DOHH2 (cell line): ENCODE results near the gene PPFIBP1.

ENCODE experiments used
- H3F3A ChIP-seq: fragments of 200-600 bp; sonication (generic), shearing (Covaris generic); 2 replicates; pipeline ENCODE4 v1.6.0; 2016; ENCODE audit warnings: antibody characterized with exemption, mild to moderate bottlenecking; ENCODE audit not compliant: control insufficient read depth, insufficient read depth
- H3K27ac ChIP-seq: fragments of 200-600 bp; sonication (generic); 2 replicates; pipeline ENCODE4 v1.5.1; 2014; ENCODE audit warnings: low read depth, mild to moderate bottlenecking, low read length, moderate library complexity
- H3K27me3 ChIP-seq: fragments of 200-600 bp; sonication (generic); 2 replicates; pipeline ENCODE4 v1.6.1; 2014; ENCODE audit warnings: mild to moderate bottlenecking, low read length, mixed read lengths; ENCODE audit not compliant: control insufficient read depth
- H3K36me3 ChIP-seq: fragments of 200-600 bp; sonication (generic); 2 replicates; pipeline ENCODE4 v1.6.1; 2014; ENCODE audit warnings: mild to moderate bottlenecking, low read length, moderate library complexity, mixed read lengths; ENCODE audit not compliant: control insufficient read depth
- H3K4me1 ChIP-seq: fragments of 200-600 bp; sonication (generic); 2 replicates; pipeline ENCODE4 v1.6.1; 2014; ENCODE audit warnings: mild to moderate bottlenecking, low read length, mixed read lengths; ENCODE audit not compliant: control insufficient read depth
- H3K4me2 ChIP-seq: fragments of 200-600 bp; sonication (generic); 2 replicates; pipeline ENCODE4 v1.6.0; 2014; ENCODE audit warnings: mild to moderate bottlenecking, low read length, moderate library complexity
- H3K4me3 ChIP-seq: fragments of 200-600 bp; sonication (generic); 2 replicates; pipeline ENCODE4 v1.5.1; 2014; ENCODE audit warnings: mild to moderate bottlenecking, low read length, mixed read lengths
- H3K79me2 ChIP-seq: fragments of 200-600 bp; sonication (generic); 2 replicates; pipeline ENCODE4 v1.6.1; 2014; ENCODE audit warnings: mild to moderate bottlenecking, low read length, mixed read lengths; ENCODE audit not compliant: control insufficient read depth
- H3K9me2 ChIP-seq: fragments of 200-600 bp; sonication (generic); replicated peaks from 2 replicates; pipeline ENCODE4 v1.6.1; 2014; ENCODE audit warnings: mild to moderate bottlenecking, low read length, mixed read lengths; ENCODE audit not compliant: control insufficient read depth
- H3K9me3 ChIP-seq: fragments of 200-600 bp; sonication (generic); 2 replicates; pipeline ENCODE4 v1.6.1; 2014; ENCODE audit warnings: antibody characterized with exemption, low read length, mixed read lengths; ENCODE audit not compliant: control insufficient read depth, insufficient read depth
- H4K20me1 ChIP-seq: fragments of 200-600 bp; sonication (generic); 2 replicates; pipeline ENCODE4 v1.6.0; 2014; ENCODE audit warnings: low read depth, mild to moderate bottlenecking, antibody characterized with exemption, low read length, moderate library complexity; ENCODE audit not compliant: control insufficient read depth, insufficient read depth
- CTCF ChIP-seq: fragments of 200-600 bp; sonication (generic); IDR thresholded peaks from one replicate; pipeline ENCODE4 v1.5.1; 2014; ENCODE audit warnings: antibody characterized with exemption, mild to moderate bottlenecking, low read depth, low read length; ENCODE audit not compliant: poor library complexity, severe bottlenecking
- EZH2phosphoT487 ChIP-seq: fragments of 200-600 bp; sonication (generic); IDR thresholded peaks from 2 replicates; pipeline ENCODE4 v1.6.1; 2017; ENCODE audit warnings: borderline replicate concordance, mild to moderate bottlenecking, antibody characterized with exemption, low read length, moderate library complexity, mixed read lengths

PPFIBP1 gene

GRCh38 chr12:27530157-27530922 is 6.3 kb downstream of the PPFIBP1 start:
- H3K4me2 ChIP-seq: peak overlapping the region; percentile 20; the same call in 1 of the 2 replicates
- TF ChIP-seq EZH2phosphoT487 (no peak), CTCF (no peak)

GRCh38 chr12:27531896-27532295 is 7.9 kb downstream of the PPFIBP1 start:
- Histone ChIP-seq H3K36me3 (no peaks in the 10 kb centered on the region), H3K79me2 (no peaks in the 10 kb centered on the region), H3K9me3 (no peaks in the 10 kb centered on the region), H3K4me3 (no peak overlapping the region), H3K27me3 (no peaks in the 10 kb centered on the region), H4K20me1 (no peaks in the 10 kb centered on the region), H3K9me2 (no peaks in the 10 kb centered on the region), H3K4me1 (peaks cover 34% of the 10 kb centered on the region), H3K27ac (no peak overlapping the region), H3K4me2 (no peak overlapping the region), H3F3A (0 out of 2 replicates have a peak, but pooled peaks cover 6% of the 10 kb centered on the region)
- TF ChIP-seq CTCF (no peak), EZH2phosphoT487 (no peak)

More at GRCh38 chr12:27530157-27530922, 6.3 kb downstream of the PPFIBP1 start:
- H3K79me2 ChIP-seq: no peaks in the 10 kb centered on the region
- peaks cover 31% of the 10 kb centered on the region for H3K4me1 ChIP-seq
- no peaks in the 10 kb centered on the region for H3K9me3 ChIP-seq
- no peaks in the 10 kb centered on the region for H3K9me2 ChIP-seq
- no peaks in the 10 kb centered on the region for H4K20me1 ChIP-seq
- 0 out of 2 replicates have a peak, but pooled peaks cover 4% of the 10 kb centered on the region for H3K27me3 ChIP-seq
- no peak overlapping the region for H3K4me3 ChIP-seq
- no peak overlapping the region for H3K27ac ChIP-seq
- H3F3A ChIP-seq: 0 out of 2 replicates have a peak, but pooled peaks cover 6% of the 10 kb centered on the region
- no peaks in the 10 kb centered on the region for H3K36me3 ChIP-seq

- H3K27ac ChIP-seq: peak overlapping the region; percentile 31
These were observed 10.2 kb downstream of the PPFIBP1 start for GRCh38 chr12:27534060-27534764.

More at GRCh38 chr12:27534060-27534764, 10.2 kb downstream of the PPFIBP1 start:
- peak overlapping the region; percentile 69 for H3K4me2 ChIP-seq
- TF ChIP-seq CTCF: no peak
- no peak for TF ChIP-seq EZH2phosphoT487
- no peaks in the 10 kb centered on the region for H3K79me2 ChIP-seq
- no peaks in the 10 kb centered on the region for H3K27me3 ChIP-seq
- no peaks in the 10 kb centered on the region for H3K9me3 ChIP-seq
- no peaks in the 10 kb centered on the region for H4K20me1 ChIP-seq
- no peaks in the 10 kb centered on the region for H3K36me3 ChIP-seq
- H3K4me3 ChIP-seq: peak overlapping the region; percentile 53
- H3F3A ChIP-seq: 0 out of 2 replicates have a peak, but pooled peaks cover 6% of the 10 kb centered on the region
- H3K9me2 ChIP-seq: no peaks in the 10 kb centered on the region
- H3K4me1 ChIP-seq: peaks cover 42% of the 10 kb centered on the region
